ENCODE measurements around the gene SLCO3A1.

SLCO3A1 gene

DNA sequence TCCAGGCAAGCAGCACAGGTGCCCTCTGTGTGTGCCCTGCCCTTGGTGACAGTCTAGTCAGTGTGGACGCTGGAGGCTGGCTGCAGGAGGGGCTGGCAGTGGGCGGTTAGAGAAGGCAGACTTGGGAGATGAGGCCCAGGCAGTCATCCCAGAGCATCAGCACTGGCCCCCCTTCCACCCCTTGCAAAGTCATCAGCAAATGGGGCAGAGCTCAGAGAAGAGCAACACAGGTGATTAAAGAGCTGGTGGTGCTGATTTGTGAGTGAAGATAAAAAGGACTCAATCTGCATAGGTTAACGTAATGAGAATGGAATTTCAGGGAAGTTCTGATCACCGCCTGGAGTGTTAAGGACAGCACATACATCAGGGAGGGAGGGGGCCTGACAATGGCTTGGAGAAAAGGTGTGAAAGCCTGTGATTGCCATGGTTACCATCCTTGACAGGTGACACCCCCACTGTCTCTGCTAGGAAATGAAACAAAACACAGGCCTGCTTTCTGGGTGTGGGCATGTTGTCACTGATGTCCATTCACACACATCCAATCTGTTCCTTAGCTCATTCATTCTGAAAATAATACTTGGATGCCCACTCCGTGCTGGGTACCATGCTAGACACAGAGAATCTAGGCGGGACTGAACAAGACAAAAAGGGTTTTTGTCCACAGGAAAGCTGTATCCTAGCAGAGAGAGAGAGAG lies 270.6 kb downstream of the SLCO3A1 start:
- no peak overlapping the region for H3K27ac ChIP-seq (ENCODE audit: low read length)
- no peaks in the 10 kb centered on the region for H3K4me1 ChIP-seq (ENCODE audit: control insufficient read depth in 1 of 2, insufficient read depth in 2 of 2, low read length in 2 of 2)
- no peaks in the 10 kb centered on the region for H3K9me3 ChIP-seq (ENCODE audit: control insufficient read depth in 1 of 2, low read length in 2 of 2)
- H3K36me3 ChIP-seq (ENCODE audit: control insufficient read depth in 1 of 2, insufficient read depth in 2 of 2, low read length in 2 of 2) = peaks cover 13 to 34% of the 10 kb centered on the region in 2 donors
- H3K27me3 ChIP-seq (ENCODE audit: low read depth, low read length) = no peaks in the 10 kb centered on the region
- no peak overlapping the region for H3K4me3 ChIP-seq (ENCODE audit: low read depth in 1 of 2, low read length in 2 of 2)

DNA sequence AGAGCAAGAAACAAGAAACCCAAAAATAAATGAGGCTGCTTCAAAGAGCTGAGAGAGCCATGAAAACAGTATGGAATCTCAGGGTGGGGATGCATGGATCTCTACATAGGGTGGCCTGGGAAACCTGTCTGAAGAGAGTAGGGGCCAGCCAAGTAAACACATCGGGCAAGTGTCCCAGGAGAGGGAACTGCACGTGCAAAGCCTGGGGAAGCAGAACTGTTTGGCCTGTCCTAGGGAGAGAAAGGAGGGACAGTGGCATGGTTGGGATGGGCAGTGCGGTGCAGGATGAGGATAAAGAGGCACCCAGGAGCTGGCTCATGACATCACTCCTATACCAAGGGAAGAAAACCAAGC lies 271.1 kb downstream of the SLCO3A1 start:
- Histone ChIP-seq H3K4me1 (ENCODE audit: control insufficient read depth in 1 of 2, insufficient read depth in 2 of 2, low read length in 2 of 2) (no peaks in the 10 kb centered on the region), H3K36me3 (ENCODE audit: control insufficient read depth in 1 of 2, insufficient read depth in 2 of 2, low read length in 2 of 2) (peaks cover 16 to 39% of the 10 kb centered on the region in 2 donors), H3K27me3 (ENCODE audit: low read depth, low read length) (no peaks in the 10 kb centered on the region), H3K9me3 (ENCODE audit: control insufficient read depth in 1 of 2, low read length in 2 of 2) (no peaks in the 10 kb centered on the region), H3K4me3 (ENCODE audit: low read depth in 1 of 2, low read length in 2 of 2) (no peak overlapping the region), H3K27ac (ENCODE audit: low read length) (no peak overlapping the region)

DNA sequence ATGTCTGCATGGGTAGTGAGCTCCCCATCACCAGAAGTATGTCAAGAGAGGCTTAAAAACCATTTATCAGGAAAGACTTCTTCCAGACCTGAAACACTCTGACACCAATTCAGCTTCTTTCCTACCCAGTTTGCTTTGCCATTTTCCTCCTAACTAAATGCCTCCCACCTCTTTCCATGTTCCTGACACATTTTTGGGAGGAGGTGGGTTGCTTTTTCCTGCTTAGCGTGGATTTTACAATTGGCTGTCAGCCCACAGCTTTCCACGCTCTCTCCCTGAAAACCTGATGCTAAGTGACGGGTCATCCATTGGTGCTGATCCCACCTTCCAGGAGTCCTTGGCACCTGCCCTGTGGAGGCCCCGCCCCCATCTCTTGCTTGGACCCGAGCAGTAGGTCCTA lies 275.3 kb downstream of the SLCO3A1 start:
- no peak overlapping the region for H3K4me3 ChIP-seq (ENCODE audit: low read depth in 1 of 2, low read length in 2 of 2)
- H3K27ac ChIP-seq (ENCODE audit: low read length) = no peak overlapping the region
- H3K4me1 ChIP-seq (ENCODE audit: control insufficient read depth in 1 of 2, insufficient read depth in 2 of 2, low read length in 2 of 2) = no peaks in the 10 kb centered on the region
- no peaks in the 10 kb centered on the region for H3K9me3 ChIP-seq (ENCODE audit: control insufficient read depth in 1 of 2, low read length in 2 of 2)
- H3K36me3 ChIP-seq (ENCODE audit: control insufficient read depth in 1 of 2, insufficient read depth in 2 of 2, low read length in 2 of 2) = peaks cover 8 to 19% of the 10 kb centered on the region in 2 donors
- H3K27me3 ChIP-seq (ENCODE audit: low read depth, low read length) = no peaks in the 10 kb centered on the region

DNA sequence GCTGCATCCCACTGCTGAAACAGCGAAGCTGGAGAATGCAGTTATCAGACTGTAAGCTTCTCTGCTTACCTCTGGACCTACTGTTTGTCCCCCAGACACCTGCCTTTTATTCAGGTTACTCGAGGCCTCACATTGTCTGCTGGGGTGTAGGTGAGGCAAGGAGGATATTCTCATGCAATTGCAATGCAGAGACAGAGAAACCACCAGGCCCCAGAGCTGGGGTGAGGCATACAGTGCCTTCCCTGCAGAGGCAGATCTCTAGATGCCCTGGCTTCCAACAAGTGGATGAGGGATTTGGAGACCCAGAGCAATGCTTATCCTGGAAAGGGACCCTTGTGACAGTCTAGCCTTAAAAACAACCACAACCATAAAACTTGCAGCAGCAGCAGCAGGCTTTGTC lies 276.7 kb downstream of the SLCO3A1 start:
- Histone ChIP-seq H3K9me3 (ENCODE audit: control insufficient read depth in 1 of 2, low read length in 2 of 2) (no peaks in the 10 kb centered on the region), H3K4me1 (ENCODE audit: control insufficient read depth in 1 of 2, insufficient read depth in 2 of 2, low read length in 2 of 2) (no peaks in the 10 kb centered on the region), H3K36me3 (ENCODE audit: control insufficient read depth in 1 of 2, insufficient read depth in 2 of 2, low read length in 2 of 2) (peaks cover 8 to 23% of the 10 kb centered on the region in 2 donors), H3K27me3 (ENCODE audit: low read depth, low read length) (no peaks in the 10 kb centered on the region), H3K4me3 (ENCODE audit: low read depth in 1 of 2, low read length in 2 of 2) (no peak overlapping the region), H3K27ac (ENCODE audit: low read length) (no peak overlapping the region)

DNA sequence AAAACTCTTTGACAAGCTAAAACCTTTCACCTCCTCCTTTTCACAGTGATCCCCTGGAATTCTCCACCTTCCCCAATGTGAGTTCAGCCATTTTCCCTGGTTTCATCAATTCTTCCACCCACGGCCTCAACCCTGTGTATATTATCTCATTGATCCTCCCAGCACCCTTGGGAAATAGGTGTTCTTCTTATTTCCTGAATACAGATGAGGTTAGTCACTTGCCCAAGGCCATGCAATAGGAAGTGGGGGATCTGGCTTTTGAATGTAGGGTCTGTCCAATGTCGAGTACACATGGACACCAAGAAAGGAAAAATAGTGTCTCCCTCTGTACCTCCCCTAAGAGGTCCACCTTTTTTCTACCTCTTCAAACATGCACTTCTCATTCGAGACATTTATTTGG lies 277.4 kb downstream of the SLCO3A1 start:
- Histone ChIP-seq H3K4me3 (ENCODE audit: low read depth in 1 of 2, low read length in 2 of 2) (no peak overlapping the region), H3K9me3 (ENCODE audit: control insufficient read depth in 1 of 2, low read length in 2 of 2) (no peaks in the 10 kb centered on the region), H3K36me3 (ENCODE audit: control insufficient read depth in 1 of 2, insufficient read depth in 2 of 2, low read length in 2 of 2) (peaks cover 8 to 29% of the 10 kb centered on the region in 2 donors), H3K27ac (ENCODE audit: low read length) (no peak overlapping the region), H3K4me1 (ENCODE audit: control insufficient read depth in 1 of 2, insufficient read depth in 2 of 2, low read length in 2 of 2) (no peaks in the 10 kb centered on the region), H3K27me3 (ENCODE audit: low read depth, low read length) (no peaks in the 10 kb centered on the region)

DNA sequence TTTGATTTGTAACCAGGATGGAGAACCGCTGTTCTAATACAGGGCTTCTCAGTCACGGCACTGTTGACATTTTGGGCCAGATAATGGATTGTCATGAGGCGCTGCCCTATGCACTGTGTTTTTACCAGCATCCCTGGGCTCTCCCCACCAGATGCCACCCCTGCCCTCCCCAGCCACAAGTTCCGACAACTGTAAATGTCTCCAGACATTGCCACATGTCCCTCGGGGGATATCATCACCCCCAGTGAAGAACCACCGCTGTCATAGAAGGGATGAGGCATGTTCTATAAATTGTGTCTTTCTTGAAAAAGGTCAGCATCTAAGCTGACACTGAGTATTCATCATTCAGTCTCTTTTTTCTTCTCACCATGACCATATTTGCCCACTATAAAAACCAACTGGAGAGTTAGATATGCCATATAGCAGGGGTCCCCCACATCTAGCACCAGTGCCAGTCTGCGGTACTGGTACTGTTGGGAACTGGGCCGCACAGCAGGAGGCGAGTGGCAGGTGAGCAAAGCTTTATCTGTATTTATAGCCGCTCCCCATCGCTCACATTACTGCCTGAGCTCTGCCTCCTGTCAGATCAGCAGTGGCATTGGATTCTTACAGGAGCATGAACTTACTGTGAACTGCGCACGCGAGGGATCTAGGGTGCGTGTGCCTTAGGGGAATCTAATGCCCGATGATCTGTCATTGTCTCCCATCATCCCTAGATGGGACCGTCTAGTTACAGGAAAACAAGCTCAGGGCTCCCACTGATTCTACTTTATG lies 279.7 kb downstream of the SLCO3A1 start:
- H3K27me3 ChIP-seq (ENCODE audit: low read depth, low read length) = no peaks in the 10 kb centered on the region
- peaks cover 8 to 27% of the 10 kb centered on the region in 2 donors for H3K36me3 ChIP-seq (ENCODE audit: control insufficient read depth in 1 of 2, insufficient read depth in 2 of 2, low read length in 2 of 2)
- no peak overlapping the region for H3K4me3 ChIP-seq (ENCODE audit: low read depth in 1 of 2, low read length in 2 of 2)
- H3K27ac ChIP-seq (ENCODE audit: low read length) = no peak overlapping the region
- H3K9me3 ChIP-seq (ENCODE audit: control insufficient read depth in 1 of 2, low read length in 2 of 2) = no peaks in the 10 kb centered on the region
- H3K4me1 ChIP-seq (ENCODE audit: control insufficient read depth in 1 of 2, insufficient read depth in 2 of 2, low read length in 2 of 2) = no peaks in the 10 kb centered on the region

DNA sequence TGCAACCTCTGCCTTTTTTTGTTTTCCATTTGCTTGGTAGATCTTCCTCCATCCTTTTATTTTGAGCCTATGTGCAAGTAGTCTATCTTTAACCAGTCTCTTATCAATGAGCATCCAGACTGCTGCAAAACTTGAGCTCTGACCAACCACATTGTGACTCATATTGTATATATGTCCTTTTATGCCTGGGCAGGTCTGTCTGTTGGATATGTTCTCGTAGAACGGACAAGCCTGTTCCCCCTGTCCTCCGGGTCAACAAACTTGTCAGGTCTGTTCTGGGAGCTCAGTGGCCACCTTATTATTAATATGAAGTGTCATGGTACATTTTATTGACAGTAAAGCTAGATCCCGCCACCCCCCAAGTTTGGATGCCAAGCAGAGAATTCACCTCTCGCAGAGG lies 287.3 kb downstream of the SLCO3A1 start:
- Histone ChIP-seq H3K27ac (ENCODE audit: low read length) (no peak overlapping the region), H3K36me3 (ENCODE audit: control insufficient read depth in 1 of 2, insufficient read depth in 2 of 2, low read length in 2 of 2) (peaks cover 0 to 11% of the 10 kb centered on the region in 2 donors), H3K9me3 (ENCODE audit: control insufficient read depth in 1 of 2, low read length in 2 of 2) (no peaks in the 10 kb centered on the region), H3K27me3 (ENCODE audit: low read depth, low read length) (no peaks in the 10 kb centered on the region), H3K4me3 (ENCODE audit: low read depth in 1 of 2, low read length in 2 of 2) (no peak overlapping the region), H3K4me1 (ENCODE audit: control insufficient read depth in 1 of 2, insufficient read depth in 2 of 2, low read length in 2 of 2) (no peaks in the 10 kb centered on the region)

DNA sequence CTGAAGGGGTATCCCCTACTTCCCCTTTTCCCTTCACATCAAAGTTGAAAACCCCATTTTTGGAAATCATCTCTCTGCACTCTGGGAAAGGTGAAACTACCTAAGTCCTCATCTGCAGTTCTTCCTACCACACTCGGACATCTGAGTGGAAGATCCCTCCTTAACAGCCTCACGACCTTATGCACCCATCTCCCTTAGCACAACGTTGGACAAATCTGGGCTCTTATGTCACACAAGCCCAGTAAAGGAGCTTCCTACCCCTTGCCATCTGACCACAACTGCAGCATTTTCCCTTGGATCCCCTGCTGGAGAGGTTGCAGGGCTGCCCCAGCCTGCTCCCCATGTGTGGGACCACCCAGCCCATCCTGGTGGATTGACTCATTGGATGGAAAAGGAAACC lies 288.1 kb downstream of the SLCO3A1 start:
- no peak overlapping the region for H3K4me3 ChIP-seq (ENCODE audit: low read depth in 1 of 2, low read length in 2 of 2)
- no peak overlapping the region for H3K27ac ChIP-seq (ENCODE audit: low read length)
- H3K27me3 ChIP-seq (ENCODE audit: low read depth, low read length) = no peaks in the 10 kb centered on the region
- H3K4me1 ChIP-seq (ENCODE audit: control insufficient read depth in 1 of 2, insufficient read depth in 2 of 2, low read length in 2 of 2) = no peaks in the 10 kb centered on the region
- peaks cover 0 to 6% of the 10 kb centered on the region in 2 donors for H3K36me3 ChIP-seq (ENCODE audit: control insufficient read depth in 1 of 2, insufficient read depth in 2 of 2, low read length in 2 of 2)
- H3K9me3 ChIP-seq (ENCODE audit: control insufficient read depth in 1 of 2, low read length in 2 of 2) = no peaks in the 10 kb centered on the region

DNA sequence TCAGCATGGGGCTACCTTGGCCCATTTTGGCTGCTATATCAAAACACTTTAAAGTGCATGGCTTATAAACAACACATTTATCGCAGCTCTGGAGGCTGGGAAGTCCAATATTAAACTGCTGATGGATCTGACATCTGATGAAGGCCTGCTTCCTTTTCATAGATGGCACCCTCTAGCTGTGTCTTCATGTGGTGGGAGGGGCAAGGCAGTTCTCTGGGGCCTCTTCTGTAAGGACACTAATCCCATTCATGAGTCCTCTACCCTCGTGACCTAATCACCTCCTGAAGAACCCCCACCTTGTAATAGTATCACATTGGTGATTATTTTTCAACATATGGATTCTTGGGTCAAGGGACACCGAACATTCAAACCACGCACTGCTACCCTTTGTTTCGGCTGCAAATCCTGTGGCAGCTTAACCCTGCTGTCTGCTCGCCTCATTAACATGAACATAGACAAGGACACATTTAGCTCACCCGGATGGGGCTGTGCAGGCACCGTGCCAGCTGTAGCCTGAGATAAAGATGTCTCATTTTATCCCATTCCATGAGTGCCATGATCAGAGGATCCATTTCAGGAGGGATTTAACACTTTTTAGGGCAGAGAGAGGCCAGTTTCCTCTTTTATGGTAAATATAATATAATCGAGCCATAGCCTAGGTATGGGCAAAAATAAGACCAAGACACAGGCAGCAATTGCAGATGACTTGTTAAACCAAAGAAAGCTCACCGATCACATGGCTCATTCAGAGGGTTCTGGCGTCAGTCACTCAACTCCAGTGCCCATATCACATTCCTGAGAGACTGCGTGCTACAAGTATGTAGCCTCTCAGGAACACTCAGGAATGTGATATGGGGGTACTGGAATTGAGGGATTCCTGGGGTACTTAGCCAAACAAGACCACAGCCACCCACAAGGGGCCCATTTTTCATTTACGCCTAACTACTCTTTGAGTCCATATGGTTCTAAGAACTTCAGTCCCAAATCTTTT lies 289.0 kb downstream of the SLCO3A1 start:
- H3K4me3 ChIP-seq (ENCODE audit: low read depth in 1 of 2, low read length in 2 of 2) = no peak overlapping the region
- peaks cover 0 to 6% of the 10 kb centered on the region in 2 donors for H3K36me3 ChIP-seq (ENCODE audit: control insufficient read depth in 1 of 2, insufficient read depth in 2 of 2, low read length in 2 of 2)
- no peak overlapping the region for H3K27ac ChIP-seq (ENCODE audit: low read length)
- H3K9me3 ChIP-seq (ENCODE audit: control insufficient read depth in 1 of 2, low read length in 2 of 2) = no peaks in the 10 kb centered on the region
- H3K27me3 ChIP-seq (ENCODE audit: low read depth, low read length) = no peaks in the 10 kb centered on the region
- H3K4me1 ChIP-seq (ENCODE audit: control insufficient read depth in 1 of 2, insufficient read depth in 2 of 2, low read length in 2 of 2) = no peaks in the 10 kb centered on the region

DNA sequence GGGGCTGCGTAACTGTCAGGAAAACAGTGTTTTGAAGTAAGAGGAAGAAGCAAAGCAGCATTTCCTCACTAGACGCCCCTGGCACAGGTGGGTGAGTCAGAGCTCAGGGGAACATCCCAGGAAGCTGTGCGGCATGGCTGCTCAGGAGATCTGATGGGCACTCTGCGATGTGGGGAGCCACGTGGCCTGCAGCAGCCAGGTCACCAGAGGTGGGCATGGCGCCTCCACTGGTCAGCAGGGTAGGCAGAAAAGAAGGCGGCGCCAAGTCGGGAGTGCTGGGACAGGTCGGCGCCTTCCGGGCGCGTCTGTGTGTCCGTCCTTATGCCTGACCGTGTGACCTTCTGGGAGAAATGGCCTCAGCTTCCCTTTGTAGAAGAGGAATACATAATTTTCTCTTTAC lies 290.3 kb downstream of the SLCO3A1 start:
- no peak overlapping the region for H3K4me3 ChIP-seq (ENCODE audit: low read depth in 1 of 2, low read length in 2 of 2)
- no peaks in the 10 kb centered on the region for H3K27me3 ChIP-seq (ENCODE audit: low read depth, low read length)
- no peaks in the 10 kb centered on the region for H3K4me1 ChIP-seq (ENCODE audit: control insufficient read depth in 1 of 2, insufficient read depth in 2 of 2, low read length in 2 of 2)
- H3K9me3 ChIP-seq (ENCODE audit: control insufficient read depth in 1 of 2, low read length in 2 of 2) = no peaks in the 10 kb centered on the region
- H3K27ac ChIP-seq (ENCODE audit: low read length) = no peak overlapping the region
- H3K36me3 ChIP-seq (ENCODE audit: control insufficient read depth in 1 of 2, insufficient read depth in 2 of 2, low read length in 2 of 2) = peaks cover 0 to 6% of the 10 kb centered on the region in 2 donors

All from muscle layer of duodenum (tissue), 2 donors.